Subcutaneous abdominal adipose tissue (tissue), 5 donors: Measurements from ENCODE around the gene IMPG2.

Experiments used
- H3K27ac ChIP-seq: one replicate; pipeline ENCODE4 v1.7.0; 2013; ENCODE audit warnings: low read depth, mild to moderate bottlenecking, inconsistent platforms, low read length, moderate library complexity
- H3K27me3 ChIP-seq, 5 donors: one replicate each; pipeline ENCODE4 v1.7.0; 2013; ENCODE audit warnings: low read length in 5 of 5, inconsistent platforms in 1 of 5; ENCODE audit not compliant: control insufficient read depth in 5 of 5, insufficient read depth in 4 of 5
- H3K36me3 ChIP-seq, 5 donors: one replicate each; pipeline ENCODE4 v1.7.0; 2013; ENCODE audit warnings: low read length in 5 of 5; ENCODE audit not compliant: control insufficient read depth in 5 of 5, insufficient read depth in 5 of 5
- H3K4me1 ChIP-seq, 5 donors: one replicate each; pipeline ENCODE4 v1.7.0; 2013; ENCODE audit warnings: low read length in 5 of 5, mild to moderate bottlenecking in 3 of 5, moderate library complexity in 1 of 5; ENCODE audit not compliant: control insufficient read depth in 5 of 5, insufficient read depth in 5 of 5
- H3K4me3 ChIP-seq, 5 donors: one replicate each; pipeline ENCODE4 v1.7.0; 2013; ENCODE audit warnings: low read length in 5 of 5, low read depth in 1 of 5
- H3K9ac ChIP-seq, 5 donors: one replicate each; pipeline ENCODE4 v1.7.0; 2013; ENCODE audit warnings: low read length in 5 of 5, mild to moderate bottlenecking in 4 of 5, moderate library complexity in 3 of 5
- H3K9me3 ChIP-seq, 5 donors: one replicate each; pipeline ENCODE4 v1.7.0; 2013; ENCODE audit warnings: low read length in 5 of 5; ENCODE audit not compliant: control insufficient read depth in 5 of 5
- donor health status: healthy.
- donor health status: healthy.
- donor health status: healthy.
- donor health status: healthy.
- donor health status: healthy.

IMPG2 gene

GRCh38 chr3:101262393-101263240, 57.8 kb downstream of the IMPG2 start:
- H3K27me3 ChIP-seq = no peaks in the 10 kb centered on the region
- no peaks in the 10 kb centered on the region for H3K36me3 ChIP-seq
- H3K27ac ChIP-seq = no peak overlapping the region

GRCh38 chr3:101261506-101261905, 58.9 kb downstream of the IMPG2 start:
- H3K4me3 ChIP-seq = no peak overlapping the region
- H3K9ac ChIP-seq = no peak overlapping the region
- H3K9me3 ChIP-seq = peaks cover 0 to 9% (median 0%) of the 10 kb centered on the region in 5 donors
- no peak overlapping the region for H3K27ac ChIP-seq
- H3K4me1 ChIP-seq = no peaks in the 10 kb centered on the region
- H3K27me3 ChIP-seq = no peaks in the 10 kb centered on the region
- H3K36me3 ChIP-seq = no peaks in the 10 kb centered on the region

More at GRCh38 chr3:101262393-101263240, 57.8 kb downstream of the IMPG2 start:
- peaks cover 0 to 9% (median 0%) of the 10 kb centered on the region in 5 donors for H3K9me3 ChIP-seq
- H3K4me1 ChIP-seq = no peaks in the 10 kb centered on the region
- H3K4me3 ChIP-seq = no peak overlapping the region
- no peak overlapping the region for H3K9ac ChIP-seq

GRCh38 chr3:101259485-101260341, 60.7 kb downstream of the IMPG2 start:
- no peak overlapping the region for H3K4me3 ChIP-seq
- H3K4me1 ChIP-seq = no peaks in the 10 kb centered on the region
- no peak overlapping the region for H3K9ac ChIP-seq
- H3K36me3 ChIP-seq = no peaks in the 10 kb centered on the region
- no peaks in the 10 kb centered on the region for H3K27me3 ChIP-seq
- no peak overlapping the region for H3K27ac ChIP-seq
- peaks cover 0 to 1% (median 0%) of the 10 kb centered on the region in 5 donors for H3K9me3 ChIP-seq

- Histone ChIP-seq H3K27me3 (no peaks in the 10 kb centered on the region), H3K4me1 (no peaks in the 10 kb centered on the region), H3K4me3 (no peak overlapping the region), H3K9me3 (no peaks in the 10 kb centered on the region), H3K27ac (no peak overlapping the region), H3K36me3 (peaks cover 0 to 4% (median 0%) of the 10 kb centered on the region in 5 donors), H3K9ac (no peak overlapping the region)
Measured at GRCh38 chr3:101256511-101256910, 63.9 kb downstream of the IMPG2 start.

GRCh38 chr3:101255441-101255840, 64.9 kb downstream of the IMPG2 start:
- no peaks in the 10 kb centered on the region for H3K27me3 ChIP-seq
- no peak overlapping the region for H3K27ac ChIP-seq
- H3K36me3 ChIP-seq = peaks cover 0 to 4% (median 0%) of the 10 kb centered on the region in 5 donors
- no peaks in the 10 kb centered on the region for H3K9me3 ChIP-seq
- no peak overlapping the region for H3K4me3 ChIP-seq
- no peaks in the 10 kb centered on the region for H3K4me1 ChIP-seq
- H3K9ac ChIP-seq = no peak overlapping the region

GRCh38 chr3:101253396-101253795, 67.0 kb downstream of the IMPG2 start:
- Histone ChIP-seq H3K4me1 (peaks cover 0 to 9% (median 0%) of the 10 kb centered on the region in 5 donors), H3K36me3 (peaks cover 0 to 4% (median 0%) of the 10 kb centered on the region in 5 donors), H3K4me3 (no peak overlapping the region), H3K9me3 (no peaks in the 10 kb centered on the region), H3K9ac (no peak overlapping the region), H3K27me3 (no peaks in the 10 kb centered on the region), H3K27ac (no peak overlapping the region)

- peaks cover 0 to 9% (median 0%) of the 10 kb centered on the region in 5 donors for H3K4me1 ChIP-seq
- H3K4me3 ChIP-seq = no peak overlapping the region
- H3K27me3 ChIP-seq = no peaks in the 10 kb centered on the region
- H3K9ac ChIP-seq = no peak overlapping the region
- H3K36me3 ChIP-seq = peaks cover 0 to 4% (median 0%) of the 10 kb centered on the region in 5 donors
- no peak overlapping the region for H3K27ac ChIP-seq
- H3K9me3 ChIP-seq = no peaks in the 10 kb centered on the region
Measured at GRCh38 chr3:101252945-101253344, 67.4 kb downstream of the IMPG2 start.

GRCh38 chr3:101252307-101252706, 68.1 kb downstream of the IMPG2 start:
- H3K36me3 ChIP-seq = peaks cover 0 to 4% (median 0%) of the 10 kb centered on the region in 5 donors
- H3K9me3 ChIP-seq = no peaks in the 10 kb centered on the region
- no peak overlapping the region for H3K9ac ChIP-seq
- H3K4me3 ChIP-seq = no peak overlapping the region
- H3K27me3 ChIP-seq = no peaks in the 10 kb centered on the region
- H3K4me1 ChIP-seq = peaks cover 0 to 9% (median 0%) of the 10 kb centered on the region in 5 donors
- H3K27ac ChIP-seq = no peak overlapping the region

- Histone ChIP-seq H3K4me1 (peaks cover 0 to 9% (median 0%) of the 10 kb centered on the region in 5 donors), H3K36me3 (peaks cover 0 to 4% (median 0%) of the 10 kb centered on the region in 5 donors), H3K27me3 (no peaks in the 10 kb centered on the region), H3K9ac (no peak overlapping the region), H3K27ac (no peak overlapping the region), H3K4me3 (no peak overlapping the region), H3K9me3 (no peaks in the 10 kb centered on the region)
Measured at GRCh38 chr3:101251441-101251840, 68.9 kb downstream of the IMPG2 start.

GRCh38 chr3:101249522-101249921, 70.9 kb downstream of the IMPG2 start:
- peaks cover 0 to 6% (median 0%) of the 10 kb centered on the region in 5 donors for H3K36me3 ChIP-seq
- no peaks in the 10 kb centered on the region for H3K9me3 ChIP-seq
- no peak overlapping the region for H3K9ac ChIP-seq
- no peak overlapping the region for H3K27ac ChIP-seq
- no peak overlapping the region for H3K4me3 ChIP-seq
- peaks cover 0 to 9% (median 0%) of the 10 kb centered on the region in 5 donors for H3K4me1 ChIP-seq
- H3K27me3 ChIP-seq = no peaks in the 10 kb centered on the region
